ENCODE results near the gene ELAVL2. TPM values are rescaled to one million over a fixed set of nuclear protein-coding genes. Genes with fewer than 3 reads are reported as not detected.

Gene ELAVL2
- total RNA-seq, 1 donor from 2014 or later, result 0.26 TPM

- TF ChIP-seq CTCF (IDR thresholded peaks at IDR 0.05; ENCODE audit: insufficient read depth, low read length, severe bottlenecking), result no peak
These were observed 2.8 kb downstream of the ELAVL2 start for GRCh38 chr9:23823269-23823668.

GRCh38 chr9:23822261-23823169, 3.5 kb downstream of the ELAVL2 start:
- H3K4me3 ChIP-seq (ENCODE audit: low read depth, low read length), result no peak overlapping the region
- no peak for FAIRE-seq
- TF ChIP-seq CTCF (IDR thresholded peaks at IDR 0.05; ENCODE audit: insufficient read depth, low read length, severe bottlenecking), result no peak

More at GRCh38 chr9:23823269-23823668, 2.8 kb downstream of the ELAVL2 start:
- H3K36me3 ChIP-seq (ENCODE audit: control insufficient read depth, insufficient read depth, low read length), result no peaks in the 10 kb centered on the region
- DNase-seq (ENCODE audit: low read depth) (no peak), FAIRE-seq (no peak)
- no peak overlapping the region for H3K4me3 ChIP-seq (ENCODE audit: low read depth, low read length)
- H3K27me3 ChIP-seq (ENCODE audit: control insufficient read depth, insufficient read depth, low read length), result peaks cover 42% of the 10 kb centered on the region

GRCh38 chr9:23821375-23822181, 4.5 kb downstream of the ELAVL2 start:
- no peak for FAIRE-seq
- Histone ChIP-seq H3K36me3 (ENCODE audit: control insufficient read depth, insufficient read depth, low read length) (no peaks in the 10 kb centered on the region), H3K4me3 (ENCODE audit: low read depth, low read length) (peak overlapping the region; percentile 33), H3K27me3 (ENCODE audit: control insufficient read depth, insufficient read depth, low read length) (peaks cover 40% of the 10 kb centered on the region)
- no peak for DNase-seq (ENCODE audit: low read depth)
- TF ChIP-seq CTCF (IDR thresholded peaks at IDR 0.05; ENCODE audit: insufficient read depth, low read length, severe bottlenecking), result no peak

More at GRCh38 chr9:23822261-23823169, 3.5 kb downstream of the ELAVL2 start:
- no peak for DNase-seq (ENCODE audit: low read depth)
- peaks cover 42% of the 10 kb centered on the region for H3K27me3 ChIP-seq (ENCODE audit: control insufficient read depth, insufficient read depth, low read length)
- H3K36me3 ChIP-seq (ENCODE audit: control insufficient read depth, insufficient read depth, low read length), result no peaks in the 10 kb centered on the region

GRCh38 chr9:23820451-23821374, 5.3 kb downstream of the ELAVL2 start:
- FAIRE-seq (no peak), DNase-seq (ENCODE audit: low read depth) (no peak)
- Histone ChIP-seq H3K27me3 (ENCODE audit: control insufficient read depth, insufficient read depth, low read length) (peaks cover 35% of the 10 kb centered on the region), H3K4me3 (ENCODE audit: low read depth, low read length) (peak overlapping the region; percentile 33), H3K36me3 (ENCODE audit: control insufficient read depth, insufficient read depth, low read length) (no peaks in the 10 kb centered on the region)
- no peak for TF ChIP-seq CTCF (IDR thresholded peaks at IDR 0.05; ENCODE audit: insufficient read depth, low read length, severe bottlenecking)

- FAIRE-seq, result no peak
- no peak for TF ChIP-seq CTCF (IDR thresholded peaks at IDR 0.05; ENCODE audit: insufficient read depth, low read length, severe bottlenecking)
- Histone ChIP-seq H3K4me3 (ENCODE audit: low read depth, low read length) (no peak overlapping the region), H3K27me3 (ENCODE audit: control insufficient read depth, insufficient read depth, low read length) (peaks cover 32% of the 10 kb centered on the region), H3K36me3 (ENCODE audit: control insufficient read depth, insufficient read depth, low read length) (no peaks in the 10 kb centered on the region)
- DNase-seq (ENCODE audit: low read depth), result no peak
These were observed 6.6 kb downstream of the ELAVL2 start for GRCh38 chr9:23819403-23819802.
